NCI-H526 (cell line): ENCODE results near the gene OR4D2.

Experiments
- DNase-seq, 2 experiments: peaks; one replicate each; lab custom pipeline; 2025; lab: John Stamatoyannopoulos, UW

The OR4D2 gene

DNA sequence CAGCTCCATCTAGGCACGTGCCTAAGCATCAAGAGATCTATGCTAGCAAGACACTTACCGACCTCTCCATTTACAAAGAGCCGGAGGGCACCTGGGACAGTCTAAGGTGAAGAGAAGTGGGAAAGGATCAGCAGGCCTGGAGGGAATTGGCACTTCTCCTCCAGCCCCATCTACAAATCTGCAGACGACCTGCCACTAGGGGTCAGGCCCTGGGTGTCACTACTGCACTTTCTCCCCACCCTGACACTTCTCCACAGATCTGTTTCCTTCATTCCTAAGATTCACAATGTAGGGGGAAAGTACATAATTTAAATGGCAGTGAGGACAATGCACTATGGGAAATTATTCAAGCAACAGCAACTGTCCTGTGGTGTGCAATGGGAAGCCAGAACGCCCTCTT is 44.1 kb downstream of the OR4D2 start:
- no peak for DNase-seq

- DNase-seq, result peak in 1 of 2 experiments; percentile 49
Measured at GRCh38 chr17:58215685-58216084, 48.9 kb downstream of the OR4D2 start.

DNA sequence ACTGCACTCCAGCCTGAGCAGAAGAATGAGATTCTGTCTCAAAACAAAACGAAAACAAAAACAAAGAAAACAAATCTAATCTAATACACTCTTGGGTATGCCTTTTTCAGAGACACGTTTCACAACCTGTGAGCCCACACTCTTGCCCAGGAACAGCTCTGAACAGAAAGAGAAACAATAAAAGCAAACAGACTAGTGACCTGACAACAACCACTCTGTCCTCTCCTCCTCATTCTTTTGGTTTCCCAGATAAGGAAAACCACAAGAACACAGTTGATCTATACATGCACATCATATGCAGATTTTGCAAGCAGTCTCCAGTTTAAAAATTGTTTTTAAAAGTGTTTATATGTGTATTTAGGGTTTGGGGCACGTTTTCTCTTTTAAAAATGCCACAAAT is 51.0 kb downstream of the OR4D2 start:
- DNase-seq, result no peak

- peak; percentile 87 to 96 for DNase-seq
Measured at GRCh38 chr17:58219007-58219788, 52.4 kb downstream of the OR4D2 start, which contains the start of gene MKS1. TSS of gene MKS1 (minus strand) at chr17:58219255. CDS start at chr17:58219230, 25 bp downstream.

- DNase-seq, result no peak
Measured at GRCh38 chr17:58219789-58220183, 53.0 kb downstream of the OR4D2 start.
